Fibroblast of lung (primary cell): ENCODE measurements around the gene MRPS25.

Experiments used
- EZH2 ChIP-seq: IDR thresholded peaks from 2 replicates; pipeline ENCODE4 v1.5.1; 2012; ENCODE audit warnings: low read length, control low read depth, mild to moderate bottlenecking; ENCODE audit errors: missing control alignments
- TF ChIP-seq, protein P1 (sequence below), 2 donors: IDR thresholded peaks in 1 of 2; conservative IDR thresholded peaks in 1 of 2; 1 replicate in 1 of 2; 2 replicates in 1 of 2; pipeline ENCODE4 v1.5.1; 2011 to 2012; ENCODE audit warnings: low read length in 2 of 2, control low read depth in 1 of 2, inconsistent platforms in 1 of 2, low read depth in 1 of 2, mild to moderate bottlenecking in 1 of 2

DNA sequence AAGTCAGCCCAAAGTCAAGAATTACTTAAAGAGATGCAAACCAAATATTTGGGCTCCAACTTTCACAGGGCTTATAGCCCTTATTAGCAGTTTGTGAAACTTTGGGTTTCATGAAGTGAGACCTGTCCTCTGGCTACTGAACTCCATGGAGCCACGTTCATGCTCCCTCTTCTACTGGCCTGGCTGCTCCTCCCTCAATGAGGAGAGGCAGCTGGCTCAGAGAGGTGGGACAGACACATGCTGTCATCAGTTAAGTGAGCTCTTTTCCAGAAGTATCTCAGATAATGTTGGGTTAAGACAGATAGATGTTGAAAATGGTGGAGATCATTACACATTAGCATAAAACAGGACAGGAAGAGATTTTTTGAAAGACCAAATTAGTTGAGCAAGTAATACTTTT is 19.4 kb downstream of the MRPS25 start:
- TF ChIP-seq, protein P1, sequence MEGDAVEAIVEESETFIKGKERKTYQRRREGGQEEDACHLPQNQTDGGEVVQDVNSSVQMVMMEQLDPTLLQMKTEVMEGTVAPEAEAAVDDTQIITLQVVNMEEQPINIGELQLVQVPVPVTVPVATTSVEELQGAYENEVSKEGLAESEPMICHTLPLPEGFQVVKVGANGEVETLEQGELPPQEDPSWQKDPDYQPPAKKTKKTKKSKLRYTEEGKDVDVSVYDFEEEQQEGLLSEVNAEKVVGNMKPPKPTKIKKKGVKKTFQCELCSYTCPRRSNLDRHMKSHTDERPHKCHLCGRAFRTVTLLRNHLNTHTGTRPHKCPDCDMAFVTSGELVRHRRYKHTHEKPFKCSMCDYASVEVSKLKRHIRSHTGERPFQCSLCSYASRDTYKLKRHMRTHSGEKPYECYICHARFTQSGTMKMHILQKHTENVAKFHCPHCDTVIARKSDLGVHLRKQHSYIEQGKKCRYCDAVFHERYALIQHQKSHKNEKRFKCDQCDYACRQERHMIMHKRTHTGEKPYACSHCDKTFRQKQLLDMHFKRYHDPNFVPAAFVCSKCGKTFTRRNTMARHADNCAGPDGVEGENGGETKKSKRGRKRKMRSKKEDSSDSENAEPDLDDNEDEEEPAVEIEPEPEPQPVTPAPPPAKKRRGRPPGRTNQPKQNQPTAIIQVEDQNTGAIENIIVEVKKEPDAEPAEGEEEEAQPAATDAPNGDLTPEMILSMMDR (conservative IDR thresholded peaks at IDR 0.05 in 1 of 2, IDR thresholded peaks at IDR 0.05 in 1 of 2; ENCODE audit: low read depth in 1 of 2, low read length in 2 of 2) = no peak
- no peak for TF ChIP-seq EZH2
